HG03558 (cell line): ENCODE results near the gene C1orf35.

Experiments
- ATAC-seq: cut with Tn5 transposase; IDR thresholded peaks from one replicate; pipeline ENCODE4 v1.9.1; 2021; ENCODE audit warnings: moderate number of reproducible peaks; ENCODE audit not compliant: unreplicated experiment; ENCODE audit errors: extremely low read depth

Gene C1orf35

DNA sequence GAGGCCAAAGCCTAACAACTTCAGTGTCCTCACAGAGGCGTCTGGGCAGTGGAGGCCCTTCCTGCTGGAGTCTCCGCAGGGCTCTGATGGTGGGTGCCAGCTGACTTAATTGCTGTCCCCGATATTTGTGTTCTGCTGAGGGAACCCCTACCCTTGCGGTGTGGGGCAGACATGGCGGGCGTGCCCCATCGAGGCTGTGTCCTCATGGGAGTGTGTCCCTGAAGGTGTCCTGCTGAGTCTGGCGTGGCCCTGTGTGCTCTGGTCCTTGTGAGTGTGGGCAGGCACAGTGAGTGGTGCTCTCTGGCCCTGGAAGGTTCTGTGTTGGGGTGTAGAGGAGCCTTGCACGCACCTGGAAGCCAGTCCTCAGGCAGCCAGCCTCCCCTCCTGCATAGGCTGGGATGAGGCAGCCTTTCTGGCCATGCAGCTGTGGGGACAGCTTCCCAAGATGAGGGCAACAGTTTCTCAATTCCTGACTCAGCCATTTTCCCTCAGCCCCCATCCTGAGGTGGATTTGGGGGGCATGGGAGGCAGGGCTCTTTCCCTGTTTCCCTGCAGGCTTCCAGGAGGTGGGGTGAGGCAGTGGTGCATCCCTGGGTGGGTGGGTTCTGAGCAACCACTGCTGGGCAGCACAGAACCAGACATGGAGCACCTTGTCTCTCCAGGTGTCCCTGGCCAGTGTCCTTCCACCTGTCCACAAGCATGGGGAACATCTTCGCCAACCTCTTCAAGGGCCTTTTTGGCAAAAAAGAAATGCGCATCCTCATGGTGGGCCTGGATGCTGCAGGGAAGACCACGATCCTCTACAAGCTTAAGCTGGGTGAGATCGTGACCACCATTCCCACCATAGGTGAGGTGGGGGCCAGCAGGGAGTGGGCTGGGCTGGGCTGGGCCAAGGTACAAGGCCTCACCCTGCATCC, 6.5 kb downstream of the C1orf35 start:
- ATAC-seq: no peak

DNA sequence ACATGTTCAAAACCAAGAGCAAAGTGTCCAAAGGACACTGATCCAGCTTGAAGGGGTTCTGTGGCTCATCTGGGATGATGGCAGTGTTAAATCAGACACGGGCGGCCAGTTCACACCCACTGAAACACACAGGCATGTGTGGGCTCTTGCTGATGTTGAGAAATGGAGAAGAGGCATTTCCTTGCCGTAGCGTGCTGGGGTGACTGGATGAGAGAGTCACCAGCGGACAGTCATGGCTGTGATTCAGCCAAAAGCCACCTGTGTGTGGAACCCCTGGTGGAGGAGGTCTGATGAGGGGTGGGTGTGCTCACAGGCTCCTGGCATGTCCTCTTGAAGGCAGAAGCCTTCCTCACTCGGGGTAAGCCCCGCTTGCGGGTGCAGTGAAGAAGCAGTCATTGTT, 7.2 kb downstream of the C1orf35 start:
- no peak for ATAC-seq

- ATAC-seq: no peak
These were observed 8.0 kb downstream of the C1orf35 start for GRCh38 chr1:228095161-228095560.

DNA sequence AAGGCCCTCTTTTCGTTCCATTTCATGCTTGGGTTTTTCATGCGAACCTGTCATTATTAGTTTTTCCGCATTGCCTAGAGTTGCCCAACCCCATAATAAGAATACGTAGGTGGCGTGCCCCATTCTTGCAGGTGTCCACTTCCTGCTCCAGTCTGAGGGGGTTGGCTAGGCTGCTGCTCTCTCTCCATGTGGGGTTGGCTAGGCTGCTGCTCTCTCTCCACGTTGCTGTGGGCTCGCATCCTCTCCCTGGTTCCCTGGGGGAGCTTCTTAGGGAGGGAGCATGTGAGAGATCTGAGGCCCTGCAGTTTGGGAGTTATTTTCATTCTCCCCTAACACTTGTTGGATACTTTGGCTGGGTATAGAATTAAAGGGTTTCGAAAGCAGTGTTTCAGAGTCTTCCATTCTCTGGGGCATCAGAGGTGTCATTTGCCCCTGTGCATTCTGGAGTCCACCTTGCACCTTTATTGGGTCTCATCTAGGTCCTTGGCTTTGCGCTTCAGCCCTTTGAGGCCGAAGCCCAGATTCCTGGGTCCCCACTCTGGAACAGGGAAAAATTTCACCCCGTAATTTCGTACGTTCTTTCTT, 8.6 kb downstream of the C1orf35 start:
- ATAC-seq: no peak

DNA sequence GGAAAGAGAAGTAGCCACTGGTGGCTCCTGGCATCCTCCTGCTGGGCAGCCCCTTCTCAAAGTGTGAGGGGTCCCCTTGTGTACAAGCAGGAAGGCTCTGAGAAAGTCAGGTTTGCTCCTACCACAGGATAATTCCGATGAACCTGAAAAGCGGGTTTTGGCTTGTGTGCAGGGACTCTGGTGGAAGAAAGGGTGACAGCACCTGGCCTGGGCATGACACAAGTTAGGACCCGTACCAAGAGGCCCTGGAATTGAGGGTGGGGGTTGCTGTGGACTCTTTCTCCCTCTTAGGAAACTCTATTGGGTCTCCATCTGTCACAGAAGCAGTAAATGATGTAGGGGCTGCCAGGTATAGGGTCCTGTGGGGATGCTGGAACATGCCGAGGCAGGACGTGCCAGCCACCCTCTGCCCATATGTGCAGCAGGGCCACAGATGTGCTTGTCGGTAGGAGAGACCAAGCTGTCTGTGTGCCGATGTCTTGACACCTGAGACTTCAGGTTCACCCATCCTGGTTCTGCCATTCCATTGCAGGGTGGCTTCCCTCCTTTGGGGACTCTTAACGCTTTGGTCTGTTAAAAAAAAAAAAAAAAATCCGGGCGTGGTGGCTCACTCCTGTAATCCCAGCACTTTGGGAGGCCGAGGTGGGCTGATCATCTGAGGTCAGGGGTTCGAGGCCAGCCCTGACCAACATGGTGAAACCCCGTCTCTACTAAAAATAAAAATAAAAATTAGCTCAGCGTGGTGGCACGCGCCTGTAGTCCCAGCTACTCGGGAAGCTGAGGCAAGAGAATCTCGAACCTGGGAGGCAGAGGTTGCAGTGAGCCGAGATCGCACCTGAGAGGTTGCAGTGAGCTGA, 9.8 kb downstream of the C1orf35 start:
- ATAC-seq: no peak

- ATAC-seq: no peak
These were observed 10.6 kb downstream of the C1orf35 start for GRCh38 chr1:228092342-228093049.

DNA sequence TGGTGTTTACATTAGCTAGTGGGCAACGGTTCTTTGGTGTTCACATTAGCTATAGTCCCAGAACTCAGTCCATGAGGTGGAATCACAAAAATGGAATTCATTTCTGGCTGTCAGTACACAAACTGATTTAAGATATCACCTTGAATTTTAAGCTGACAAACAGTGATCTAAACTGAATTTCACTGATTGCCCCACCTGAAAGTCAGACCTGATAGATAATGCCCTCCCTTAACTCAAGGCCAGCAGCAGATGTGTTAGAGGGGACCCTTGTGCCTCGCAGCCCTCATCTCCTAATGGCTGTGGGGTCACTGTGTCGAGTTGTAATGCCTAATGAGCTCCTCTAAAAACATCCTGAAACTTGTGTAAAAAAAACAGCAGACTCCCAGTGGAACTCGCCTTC, 12.0 kb downstream of the C1orf35 start:
- ATAC-seq: no peak

DNA sequence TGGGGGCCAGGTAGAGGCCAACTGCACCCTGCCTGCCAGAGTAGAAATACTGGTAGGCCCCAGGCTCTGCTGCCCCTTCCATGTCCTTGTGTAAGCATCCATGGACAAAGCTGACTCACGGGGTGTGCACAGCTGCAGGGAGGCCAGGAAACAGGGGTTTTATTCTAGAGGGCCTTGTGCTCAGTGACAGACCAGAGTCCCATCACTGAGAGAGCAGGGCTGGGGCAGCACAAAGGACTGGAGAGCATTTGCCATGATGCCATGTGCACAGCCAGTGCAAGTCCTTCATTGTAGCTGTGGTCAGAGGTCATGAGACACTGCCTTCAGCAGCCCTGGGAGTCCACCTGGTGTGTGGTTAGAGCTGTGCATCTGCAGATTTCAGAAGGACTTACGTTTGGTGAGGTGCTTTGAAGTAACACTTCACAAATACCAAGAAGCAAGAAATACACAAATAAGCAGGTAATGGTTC, 12.5 kb downstream of the C1orf35 start:
- no peak for ATAC-seq

GRCh38 chr1:228089519-228090380, 13.4 kb downstream of the C1orf35 start:
- ATAC-seq: no peak

DNA sequence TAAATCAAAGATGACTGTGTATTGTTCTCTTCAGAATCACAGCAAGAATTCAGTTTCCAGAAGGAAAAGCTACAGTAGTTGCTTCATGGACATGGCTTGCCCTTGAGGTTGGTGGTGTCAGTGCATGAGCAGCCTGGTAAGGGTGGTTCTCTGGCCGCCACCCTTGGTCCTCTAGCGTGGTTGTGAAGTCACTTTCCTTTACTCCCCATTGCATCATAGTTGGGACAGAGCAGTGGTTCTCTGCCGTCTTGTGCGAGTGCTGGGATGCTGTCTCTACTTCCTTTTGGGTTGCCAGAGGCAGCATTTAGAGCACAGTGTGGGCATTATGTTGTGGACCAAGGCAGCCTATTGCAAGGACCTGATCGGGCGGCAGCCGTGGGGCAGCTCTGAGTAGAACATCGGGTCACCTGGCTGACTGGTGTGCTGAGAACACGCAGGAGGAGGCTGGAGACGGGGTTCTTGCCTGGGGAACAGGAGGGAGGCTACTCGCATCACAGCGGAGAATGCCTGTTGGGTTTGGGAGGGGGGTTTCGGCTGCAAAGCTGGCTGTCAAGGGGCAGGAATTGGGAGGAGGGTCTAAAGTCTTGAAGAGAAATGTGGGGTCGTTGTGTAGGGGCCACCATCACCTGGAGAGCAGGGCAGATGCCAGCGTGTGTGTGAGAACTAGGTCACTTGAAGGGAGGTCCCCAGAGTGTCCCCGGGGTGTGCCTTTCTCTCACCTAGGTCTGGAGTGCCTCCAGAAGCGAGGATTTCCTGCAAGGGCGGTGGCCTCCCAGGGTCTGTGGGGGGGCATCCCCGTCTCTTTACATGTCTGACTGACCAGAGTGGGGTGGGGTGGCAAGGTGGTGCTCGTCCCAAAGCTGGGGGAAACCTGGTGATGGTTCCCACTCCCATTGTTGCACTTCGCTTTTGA, 14.3 kb downstream of the C1orf35 start:
- no peak for ATAC-seq

GRCh38 chr1:228087771-228088251, 15.3 kb downstream of the C1orf35 start:
- ATAC-seq: no peak

GRCh38 chr1:228085287-228085951, 17.7 kb downstream of the C1orf35 start:
- ATAC-seq: no peak

- ATAC-seq: no peak
These were observed 18.3 kb downstream of the C1orf35 start for GRCh38 chr1:228084797-228085196.

- ATAC-seq: no peak
These were observed 18.8 kb downstream of the C1orf35 start for GRCh38 chr1:228084325-228084724.

DNA sequence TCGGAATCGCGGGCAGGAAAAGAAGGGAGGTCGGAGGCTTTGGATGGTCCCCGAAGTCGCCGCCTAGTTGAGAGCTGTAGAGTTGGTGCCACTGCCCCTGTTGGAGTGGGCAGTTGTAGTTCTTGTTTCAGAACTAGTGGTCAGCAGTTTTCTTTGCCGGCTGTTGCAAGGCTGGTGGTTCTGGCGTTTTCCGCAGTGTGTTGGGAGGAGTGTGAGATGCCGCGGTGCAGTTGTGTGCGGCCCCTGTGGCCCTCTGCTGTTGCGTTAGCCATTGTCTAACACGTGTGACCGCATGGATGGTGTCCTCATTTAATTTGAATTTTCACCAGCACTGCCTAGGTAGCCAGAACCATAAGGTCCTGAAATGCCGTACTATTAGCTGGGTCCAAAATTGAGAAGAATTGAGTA, 19.2 kb downstream of the C1orf35 start:
- ATAC-seq: no peak

GRCh38 chr1:228082918-228083870, 19.9 kb downstream of the C1orf35 start:
- peak; percentile 9 for ATAC-seq
